Neural cell (in vitro differentiated cells): ENCODE measurements around the gene B3GALT4. TPM values are rescaled to one million over a fixed set of nuclear protein-coding genes. Genes with fewer than 3 reads are reported as not detected.

ENCODE experiments used
- H2AFZ ChIP-seq: fragments of 200-600, 300-800 bp; sonication (generic), shearing (Covaris generic); 2 replicates; pipeline ENCODE4 v1.6.0; 2014; ENCODE audit warnings: low read depth, mild to moderate bottlenecking, antibody characterized with exemption, low read length, moderate library complexity
- H3F3A ChIP-seq: fragments of 200-600 bp; shearing (Covaris generic); 2 replicates; pipeline ENCODE4 v1.6.1; 2016; ENCODE audit warnings: mild to moderate bottlenecking, moderate library complexity, mixed read lengths, antibody characterized with exemption, low read length; ENCODE audit not compliant: insufficient read depth, poor library complexity, severe bottlenecking
- H3K27ac ChIP-seq: fragments of 200-600, 300-800 bp; sonication (generic), shearing (Covaris generic); 2 replicates; pipeline ENCODE4 v1.5.1; 2014; ENCODE audit warnings: mild to moderate bottlenecking, low read length, moderate library complexity
- H3K27me3 ChIP-seq: fragments of 300-800, 200-600 bp; sonication (generic), shearing (Covaris generic); 2 replicates; pipeline ENCODE4 v1.6.0; 2014; ENCODE audit warnings: mild to moderate bottlenecking, low read depth, low read length, moderate library complexity; ENCODE audit not compliant: insufficient read depth
- H3K36me3 ChIP-seq: fragments of 300-800, 200-600 bp; sonication (generic), shearing (Covaris generic); 2 replicates; pipeline ENCODE4 v1.5.1; 2014; ENCODE audit warnings: mild to moderate bottlenecking, antibody characterized with exemption, low read length, moderate library complexity; ENCODE audit not compliant: insufficient read depth
- H3K4me2 ChIP-seq: fragments of 300-800, 200-600 bp; sonication (generic), shearing (Covaris generic); 2 replicates; pipeline ENCODE4 v1.6.0; 2014; ENCODE audit warnings: mild to moderate bottlenecking, low read length
- H3K4me3 ChIP-seq: fragments of 300-800, 200-600 bp; sonication (generic), shearing (Covaris generic); 2 replicates; pipeline ENCODE4 v1.5.1; 2014; ENCODE audit warnings: mild to moderate bottlenecking, low read length, moderate library complexity
- H3K79me2 ChIP-seq: fragments of 200-600 bp; shearing (Covaris generic); replicated peaks from 2 replicates; pipeline ENCODE4 v1.6.0; 2014; ENCODE audit warnings: mild to moderate bottlenecking, low read length, moderate library complexity; ENCODE audit not compliant: insufficient read depth
- H3K9ac ChIP-seq: fragments of 300-800, 200-600 bp; sonication (generic), shearing (Covaris generic); 2 replicates; pipeline ENCODE4 v1.6.1; 2016; ENCODE audit warnings: mild to moderate bottlenecking, low read length, mixed read lengths
- H3K9me2 ChIP-seq: fragments of 200-600 bp; shearing (Covaris generic); 2 replicates; pipeline ENCODE4 v1.6.1; 2016; ENCODE audit warnings: mild to moderate bottlenecking, low read length, mixed read lengths; ENCODE audit not compliant: insufficient read depth
- H3K9me3 ChIP-seq: fragments of 200-600, 300-800 bp; sonication (generic), shearing (Covaris generic); 2 replicates; pipeline ENCODE4 v1.6.1; 2016; ENCODE audit warnings: mild to moderate bottlenecking, mixed run types, low read length, moderate library complexity, mixed read lengths
- H4K20me1 ChIP-seq: fragments of 200-600 bp; shearing (Covaris generic); 2 replicates; pipeline ENCODE4 v1.6.1; 2016; ENCODE audit warnings: mild to moderate bottlenecking, mixed run types; ENCODE audit not compliant: insufficient read depth
- CTCF ChIP-seq: fragments of 450-650 bp; IDR thresholded peaks from 2 replicates; pipeline ENCODE4 v1.5.1; 2014; ENCODE audit warnings: antibody characterized with exemption, mild to moderate bottlenecking, moderate library complexity; ENCODE audit not compliant: poor library complexity, severe bottlenecking
- EP300 ChIP-seq: fragments of 450-650 bp; conservative IDR thresholded peaks from 2 replicates; pipeline ENCODE4 v1.6.1; 2014; ENCODE audit warnings: antibody characterized with exemption, mild to moderate bottlenecking, moderate library complexity; ENCODE audit not compliant: poor library complexity, severe bottlenecking
- EZH2 ChIP-seq: fragments of 200-600, 300-800 bp; shearing (Covaris generic), sonication (generic); IDR thresholded peaks from 2 replicates; pipeline ENCODE4 v1.6.1; 2014; ENCODE audit warnings: antibody characterized with exemption, low read length, borderline replicate concordance, mild to moderate bottlenecking; ENCODE audit not compliant: insufficient read depth, poor library complexity, severe bottlenecking
- MXI1 ChIP-seq: fragments of 450-650 bp; conservative IDR thresholded peaks from 2 replicates; pipeline ENCODE4 v1.6.1; 2014; ENCODE audit warnings: antibody characterized with exemption, mild to moderate bottlenecking; ENCODE audit not compliant: poor library complexity, severe bottlenecking
- POLR2AphosphoS5 ChIP-seq: IDR thresholded peaks from 2 replicates; pipeline ENCODE4 v1.6.1; 2012
- RAD21 ChIP-seq: fragments of 450-650 bp; conservative IDR thresholded peaks from 2 replicates; pipeline ENCODE4 v1.6.1; 2014; ENCODE audit warnings: antibody characterized with exemption, mild to moderate bottlenecking, moderate library complexity
- REST ChIP-seq: IDR thresholded peaks from 2 replicates; pipeline ENCODE4 v1.6.1; 2012; ENCODE audit warnings: borderline replicate concordance
- SMC3 ChIP-seq: fragments of 450-650 bp; conservative IDR thresholded peaks from 2 replicates; pipeline ENCODE4 v1.6.1; 2014; ENCODE audit warnings: antibody characterized with exemption, mild to moderate bottlenecking, moderate library complexity; ENCODE audit not compliant: poor library complexity
- TAF1 ChIP-seq: IDR thresholded peaks from 2 replicates; pipeline ENCODE4 v1.6.1; 2012; ENCODE audit warnings: low read depth
- polyA plus RNA-seq: library from polyadenylated mRNA; depleted of rRNA; stranded (reverse); fragments of >200 nt; gene quantifications from 2 replicates; pipeline ENCODE4 v1.2.3, GENCODE V29; 2014

Gene B3GALT4
- polyA plus RNA-seq, 1 donor from 2014 or later, result 2.5 TPM

- no peaks in the 10 kb centered on the region for H3K9me2 ChIP-seq
- TF ChIP-seq SMC3 (no peak), MXI1 (no peak), POLR2AphosphoS5 (no peak), TAF1 (no peak), EZH2 (no peak), EP300 (no peak), RAD21 (no peak)
- no peaks in the 10 kb centered on the region for H4K20me1 ChIP-seq
- H3K9ac ChIP-seq, result no peak overlapping the region
- no peaks in the 10 kb centered on the region for H3K27me3 ChIP-seq
- no peaks in the 10 kb centered on the region for H3K9me3 ChIP-seq
- H2AFZ ChIP-seq, result no peak overlapping the region
- no peaks in the 10 kb centered on the region for H3K36me3 ChIP-seq
- no peaks in the 10 kb centered on the region for H3F3A ChIP-seq
- H3K4me3 ChIP-seq, result peak overlapping the region; percentile 82
- peaks cover 11% of the 10 kb centered on the region for H3K79me2 ChIP-seq
- H3K27ac ChIP-seq, result no peak overlapping the region
- H3K4me2 ChIP-seq, result peak overlapping the region; percentile 91
Measured at GRCh38 chr6:33290459-33290858, 13.5 kb downstream of the B3GALT4 start.

- no peak for TF ChIP-seq RAD21
- TF ChIP-seq POLR2AphosphoS5, result no peak
- TF ChIP-seq CTCF, result no peak
- no peak for TF ChIP-seq EZH2
- no peak for TF ChIP-seq MXI1
- TF ChIP-seq TAF1, result no peak
- no peak for TF ChIP-seq REST
- no peak for TF ChIP-seq EP300
- no peak for TF ChIP-seq SMC3
- no peak overlapping the region for H2AFZ ChIP-seq
- no peaks in the 10 kb centered on the region for H3K36me3 ChIP-seq
- H3K27me3 ChIP-seq, result no peaks in the 10 kb centered on the region
- peaks cover 11% of the 10 kb centered on the region for H3K79me2 ChIP-seq
- no peaks in the 10 kb centered on the region for H4K20me1 ChIP-seq
- no peak overlapping the region for H3K27ac ChIP-seq
- H3F3A ChIP-seq, result no peaks in the 10 kb centered on the region
- no peak overlapping the region for H3K4me2 ChIP-seq
- H3K9me2 ChIP-seq, result no peaks in the 10 kb centered on the region
- H3K4me3 ChIP-seq, result no peak overlapping the region
- H3K9me3 ChIP-seq, result no peaks in the 10 kb centered on the region
- H3K9ac ChIP-seq, result no peak overlapping the region
Measured at GRCh38 chr6:33292996-33293682, 16.2 kb downstream of the B3GALT4 start.
